Superior temporal gyrus (tissue), 1 donor: ENCODE data around the gene AADACL2.
"Not testable (repeated sequence)": the region's sequence is repeated elsewhere in the genome, so short reads cannot be mapped to it uniquely, and the experiment has no call there.

Experiments used
- DNase-seq: peaks from one replicate; pipeline ENCODE4 v3.0.0-alpha.2; 2016; ENCODE audit errors: extremely low spot score

AADACL2 gene

GRCh38 chr3:151765685-151766084 lies 32.0 kb downstream of the AADACL2 start:
- no peak for DNase-seq

GRCh38 chr3:151766454-151766853 lies 32.7 kb downstream of the AADACL2 start:
- no peak for DNase-seq

GRCh38 chr3:151768393-151768930 lies 34.7 kb downstream of the AADACL2 start:
- DNase-seq: no peak

GRCh38 chr3:151769175-151769574 lies 35.4 kb downstream of the AADACL2 start:
- no peak for DNase-seq

GRCh38 chr3:151770956-151771355 lies 37.2 kb downstream of the AADACL2 start:
- no peak for DNase-seq

- DNase-seq: no peak
Measured at GRCh38 chr3:151772825-151773480, 39.2 kb downstream of the AADACL2 start.

GRCh38 chr3:151774235-151774634 lies 40.5 kb downstream of the AADACL2 start:
- DNase-seq: no peak

GRCh38 chr3:151774910-151775309 lies 41.2 kb downstream of the AADACL2 start:
- DNase-seq: no peak

- DNase-seq: no peak
Measured at GRCh38 chr3:151775314-151776258, 41.9 kb downstream of the AADACL2 start.

GRCh38 chr3:151776259-151776740 lies 42.6 kb downstream of the AADACL2 start:
- DNase-seq: no peak

- no peak for DNase-seq
Measured at GRCh38 chr3:151777880-151778279, 44.2 kb downstream of the AADACL2 start.

- DNase-seq: no peak
Measured at GRCh38 chr3:151787626-151788025, 53.9 kb downstream of the AADACL2 start.

GRCh38 chr3:151788401-151788800 lies 54.7 kb downstream of the AADACL2 start:
- DNase-seq: no peak

- DNase-seq: no peak
Measured at GRCh38 chr3:151789853-151790463, 56.2 kb downstream of the AADACL2 start.

GRCh38 chr3:151790763-151791162 lies 57.0 kb downstream of the AADACL2 start:
- DNase-seq: not testable (repeated sequence)

GRCh38 chr3:151792411-151792810 lies 58.7 kb downstream of the AADACL2 start:
- DNase-seq: no peak

- no peak for DNase-seq
Measured at GRCh38 chr3:151793636-151794035, 59.9 kb downstream of the AADACL2 start.

- DNase-seq: no peak
Measured at GRCh38 chr3:151794080-151794479, 60.4 kb downstream of the AADACL2 start.

GRCh38 chr3:151795276-151795675 lies 61.5 kb downstream of the AADACL2 start:
- no peak for DNase-seq

- DNase-seq: no peak
Measured at GRCh38 chr3:151796105-151796680, 62.5 kb downstream of the AADACL2 start.

GRCh38 chr3:151798466-151798865 lies 64.7 kb downstream of the AADACL2 start:
- DNase-seq: no peak

- no peak for DNase-seq
Measured at GRCh38 chr3:151800431-151800830, 66.7 kb downstream of the AADACL2 start.
